ENCODE measurements around the gene RPL39L.

The RPL39L gene

GRCh38 chr3:187085933-187086332 lies 53.4 kb downstream of the RPL39L start:
- Histone ChIP-seq H3K36me3 (ENCODE audit: control insufficient read depth, insufficient read depth, low read length) (no peaks in the 10 kb centered on the region), H3K27me3 (replicated peaks; ENCODE audit: control insufficient read depth, insufficient read depth, low read length) (no peaks in the 10 kb centered on the region), H3K4me3 (replicated peaks; ENCODE audit: low read depth, low read length) (no peak overlapping the region)
- DNase-seq (ENCODE audit: extremely low read depth, insufficient read length): no peak
- no peak for TF ChIP-seq CTCF (IDR thresholded peaks at IDR 0.05; ENCODE audit: insufficient read depth, low read length, poor library complexity, severe bottlenecking)

- no peak for TF ChIP-seq CTCF (IDR thresholded peaks at IDR 0.05; ENCODE audit: insufficient read depth, low read length, poor library complexity, severe bottlenecking)
Observed at GRCh38 chr3:187085021-187085666, 54.2 kb downstream of the RPL39L start.

GRCh38 chr3:187084580-187084979 lies 54.7 kb downstream of the RPL39L start:
- no peak for TF ChIP-seq CTCF (IDR thresholded peaks at IDR 0.05; ENCODE audit: insufficient read depth, low read length, poor library complexity, severe bottlenecking)
- H3K4me3 ChIP-seq (replicated peaks; ENCODE audit: low read depth, low read length): no peak overlapping the region
- no peaks in the 10 kb centered on the region for H3K36me3 ChIP-seq (ENCODE audit: control insufficient read depth, insufficient read depth, low read length)
- DNase-seq (ENCODE audit: extremely low read depth, insufficient read length): no peak
- no peaks in the 10 kb centered on the region for H3K27me3 ChIP-seq (replicated peaks; ENCODE audit: control insufficient read depth, insufficient read depth, low read length)

More at GRCh38 chr3:187085021-187085666, 54.2 kb downstream of the RPL39L start:
- no peak overlapping the region for H3K4me3 ChIP-seq (replicated peaks; ENCODE audit: low read depth, low read length)
- no peaks in the 10 kb centered on the region for H3K36me3 ChIP-seq (ENCODE audit: control insufficient read depth, insufficient read depth, low read length)
- DNase-seq (ENCODE audit: extremely low read depth, insufficient read length): no peak
- no peaks in the 10 kb centered on the region for H3K27me3 ChIP-seq (replicated peaks; ENCODE audit: control insufficient read depth, insufficient read depth, low read length)

- no peak overlapping the region for H3K4me3 ChIP-seq (replicated peaks; ENCODE audit: low read depth, low read length)
- no peaks in the 10 kb centered on the region for H3K36me3 ChIP-seq (ENCODE audit: control insufficient read depth, insufficient read depth, low read length)
- no peak for TF ChIP-seq CTCF (IDR thresholded peaks at IDR 0.05; ENCODE audit: insufficient read depth, low read length, poor library complexity, severe bottlenecking)
- no peak for DNase-seq (ENCODE audit: extremely low read depth, insufficient read length)
- H3K27me3 ChIP-seq (replicated peaks; ENCODE audit: control insufficient read depth, insufficient read depth, low read length): no peaks in the 10 kb centered on the region
Observed at GRCh38 chr3:187084126-187084525, 55.2 kb downstream of the RPL39L start.

GRCh38 chr3:187082758-187083375 lies 56.4 kb downstream of the RPL39L start:
- H3K27me3 ChIP-seq (replicated peaks; ENCODE audit: control insufficient read depth, insufficient read depth, low read length): no peaks in the 10 kb centered on the region
- no peak for DNase-seq (ENCODE audit: extremely low read depth, insufficient read length)
- no peak overlapping the region for H3K4me3 ChIP-seq (replicated peaks; ENCODE audit: low read depth, low read length)
- no peak for TF ChIP-seq CTCF (IDR thresholded peaks at IDR 0.05; ENCODE audit: insufficient read depth, low read length, poor library complexity, severe bottlenecking)
- no peaks in the 10 kb centered on the region; the same call in 1 of the 2 replicates for H3K36me3 ChIP-seq (ENCODE audit: control insufficient read depth, insufficient read depth, low read length)
